HG03439 (cell line): ENCODE results near the gene MYH4.

Experiments used
- ATAC-seq: cut with Tn5 transposase; IDR thresholded peaks from one replicate; pipeline ENCODE4 v1.9.1; 2021; ENCODE audit warnings: mild to moderate bottlenecking, moderate library complexity; ENCODE audit not compliant: unreplicated experiment

Gene MYH4

DNA sequence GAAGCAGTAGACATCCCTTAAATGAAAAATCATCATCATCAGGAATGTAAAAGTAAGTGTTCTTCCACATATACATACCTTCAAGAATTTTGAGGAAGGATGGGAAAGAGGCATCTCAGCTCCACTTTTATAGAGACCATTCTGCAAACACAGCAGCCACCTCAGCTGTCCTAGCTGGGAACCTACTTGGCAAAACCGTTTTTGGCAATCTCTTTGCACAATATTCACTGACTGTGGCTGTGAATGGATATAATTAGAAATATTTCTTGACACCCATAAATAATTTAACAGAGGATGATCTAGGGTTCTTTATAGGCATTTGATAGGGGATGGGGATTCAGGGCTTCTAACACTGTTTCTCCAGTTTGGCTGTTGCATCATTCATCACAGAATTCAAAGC, at the start of gene MYH4:
TSS of gene MYH4 (minus strand) at position 101 of the 400 bp plus-strand sequence. CDS start 2,814 bp downstream, outside the sequence.
- ATAC-seq, result no peak

DNA sequence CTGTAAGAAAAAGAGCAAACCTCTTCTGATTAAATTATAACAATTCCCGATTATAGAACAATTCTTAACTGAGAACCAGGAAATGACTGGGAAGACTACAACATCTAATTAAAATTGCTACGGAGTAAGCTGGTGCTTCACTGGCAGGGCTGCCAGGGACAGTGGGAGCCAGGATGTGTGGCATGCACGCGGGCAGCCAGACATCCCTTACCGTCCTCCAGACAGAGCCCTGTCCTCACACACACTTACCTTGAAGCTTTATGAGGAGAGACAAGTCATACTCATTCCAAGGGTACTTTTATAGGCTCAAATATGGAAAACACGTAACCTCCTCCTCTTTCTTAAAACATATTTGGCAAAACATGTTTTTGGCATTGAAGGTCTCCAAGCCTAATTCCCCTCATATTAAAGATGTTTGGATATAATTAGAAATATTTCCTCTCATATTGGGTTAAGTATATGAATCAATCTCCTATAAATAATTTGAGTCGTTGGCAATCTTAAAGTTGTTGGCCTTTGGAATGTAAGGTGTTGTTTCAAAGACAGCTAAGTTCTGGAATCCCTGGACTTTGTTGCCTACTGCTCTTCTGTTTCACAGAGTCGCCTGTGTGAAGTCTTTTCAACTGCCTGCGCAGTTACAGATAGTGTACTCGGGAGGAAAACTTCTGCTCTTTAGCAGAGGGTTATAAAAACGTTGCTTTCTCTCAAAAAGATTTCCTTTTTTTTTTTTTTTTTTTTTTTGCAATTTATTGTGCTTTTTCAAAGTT, 49.1 kb upstream of the MYH4 start, which contains the start of gene MYH1:
TSS of gene MYH1 (minus strand) at position 272 of the 767 bp plus-strand sequence. CDS start 1,900 bp downstream, outside the sequence.
- no peak for ATAC-seq

DNA sequence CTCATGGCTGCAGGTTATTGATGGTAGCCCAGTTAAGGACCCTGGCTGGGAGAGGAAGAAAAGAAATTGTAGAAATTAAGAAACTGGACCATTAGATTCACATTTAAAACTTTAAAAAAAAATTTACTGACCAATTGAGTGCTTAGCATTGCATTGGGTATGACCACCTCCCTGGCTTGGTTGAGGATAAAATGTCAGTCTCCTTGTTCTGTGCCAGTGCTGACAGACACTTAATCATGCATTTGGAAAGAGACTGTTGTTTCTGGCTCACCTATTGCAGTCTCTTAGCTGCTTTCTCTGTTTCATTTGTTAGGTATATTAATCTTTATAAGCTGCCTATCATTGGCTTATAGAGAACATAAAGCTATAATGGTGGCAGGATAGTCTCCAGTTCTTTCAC, 47.3 kb upstream of the MYH4 start:
- ATAC-seq, result no peak

DNA sequence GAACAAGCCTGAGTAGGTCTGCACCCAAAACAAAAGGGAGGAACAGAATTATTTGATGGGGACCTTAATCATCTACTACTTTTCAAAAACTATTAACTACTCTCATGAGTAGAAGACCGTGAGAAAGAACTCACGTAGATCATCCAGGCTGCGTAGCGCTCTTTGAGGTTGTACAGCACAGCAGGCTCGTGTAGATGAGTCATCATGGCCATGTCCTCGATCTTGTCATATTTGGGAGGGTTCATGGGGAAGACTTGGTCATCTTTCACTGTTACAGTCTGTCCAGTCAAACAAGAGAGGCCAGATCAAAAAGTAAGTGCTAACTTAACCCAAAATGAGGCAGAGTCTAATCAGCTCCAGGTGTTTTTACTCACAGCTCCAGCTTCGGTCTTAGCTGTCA, 46.7 kb upstream of the MYH4 start:
- no peak for ATAC-seq

- ATAC-seq, result no peak
Observed at GRCh38 chr17:10513299-10514067, 44.1 kb upstream of the MYH4 start.

DNA sequence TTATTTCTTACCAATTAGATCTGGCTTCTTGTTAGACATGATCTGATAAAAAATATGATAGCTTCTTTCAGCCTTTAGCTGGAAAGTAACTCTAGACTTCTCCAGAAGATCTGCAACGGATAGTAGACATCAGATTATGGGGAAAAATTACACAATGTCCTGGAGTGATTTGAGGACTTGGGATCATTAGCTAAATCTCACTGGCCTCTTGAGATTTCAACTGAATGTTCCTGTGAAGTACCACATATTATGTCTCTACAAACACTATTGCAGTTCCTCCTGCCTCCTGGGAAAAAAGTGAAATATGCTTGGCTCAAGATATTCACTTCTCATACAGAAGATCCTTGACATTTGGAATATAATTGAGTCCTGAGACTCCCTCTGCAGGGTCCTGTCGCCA, 43.5 kb upstream of the MYH4 start:
- no peak for ATAC-seq

GRCh38 chr17:10499950-10500349, 30.6 kb upstream of the MYH4 start:
- no peak for ATAC-seq

GRCh38 chr17:10492004-10492403, 22.6 kb upstream of the MYH4 start:
- no peak for ATAC-seq

DNA sequence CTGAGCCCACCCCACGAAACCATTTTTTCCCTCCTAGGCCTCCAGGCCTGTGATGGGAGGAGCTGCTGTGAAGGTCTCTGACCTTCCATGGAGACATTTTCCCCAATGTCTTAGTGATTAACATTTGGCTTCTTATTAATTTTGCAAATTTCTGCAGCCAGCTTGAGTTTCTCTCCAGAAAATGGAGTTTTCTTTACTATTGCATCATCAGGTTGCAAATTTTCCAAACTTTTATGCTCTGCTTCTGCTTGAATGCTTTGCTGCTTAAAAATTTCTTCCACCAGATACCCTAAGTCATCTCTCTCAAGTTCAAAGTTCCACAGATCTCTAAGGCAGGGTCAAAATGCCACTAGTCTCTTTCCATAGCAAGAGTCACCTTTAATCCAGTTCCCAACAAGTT, 12.9 kb upstream of the MYH4 start:
- no peak for ATAC-seq

GRCh38 chr17:10477701-10478100, 8.3 kb upstream of the MYH4 start:
- no peak for ATAC-seq

DNA sequence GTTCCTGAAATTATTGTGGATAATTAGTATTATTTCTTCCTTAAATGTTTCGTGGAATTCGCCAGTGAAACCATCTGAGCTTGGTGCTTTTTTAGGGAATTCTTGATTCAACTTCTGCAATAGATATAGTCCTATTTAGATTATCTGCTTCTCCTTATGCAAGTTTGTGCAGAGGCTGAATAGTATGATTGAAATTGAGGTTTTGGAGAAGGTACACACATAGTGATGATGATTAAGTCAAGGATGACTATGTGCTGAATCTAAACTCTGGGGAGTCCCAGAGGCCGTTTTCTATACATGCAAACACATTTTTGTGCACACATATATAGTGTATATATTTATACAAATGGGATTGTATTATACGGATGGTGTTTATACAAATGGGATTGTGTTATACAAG, 5.2 kb upstream of the MYH4 start:
- ATAC-seq, result no peak

DNA sequence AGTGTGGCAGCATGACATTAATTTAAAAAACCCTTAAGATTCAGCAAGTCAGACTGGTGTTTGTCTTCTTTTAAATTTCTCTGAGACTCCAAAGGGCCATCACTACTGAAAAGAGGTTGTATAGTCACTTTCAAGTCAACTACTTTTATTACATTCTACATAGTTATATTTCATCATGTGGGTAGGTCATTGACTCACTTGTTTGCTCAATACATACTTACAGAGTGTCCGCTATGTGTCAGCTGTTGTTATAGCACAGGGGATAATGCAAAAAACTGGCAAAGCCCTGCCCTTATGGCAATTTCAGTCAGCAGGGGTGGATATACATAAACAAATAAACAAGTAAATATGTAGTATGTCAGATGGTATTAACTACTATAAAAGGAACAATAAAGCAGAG, 2.5 kb upstream of the MYH4 start:
- no peak for ATAC-seq

DNA sequence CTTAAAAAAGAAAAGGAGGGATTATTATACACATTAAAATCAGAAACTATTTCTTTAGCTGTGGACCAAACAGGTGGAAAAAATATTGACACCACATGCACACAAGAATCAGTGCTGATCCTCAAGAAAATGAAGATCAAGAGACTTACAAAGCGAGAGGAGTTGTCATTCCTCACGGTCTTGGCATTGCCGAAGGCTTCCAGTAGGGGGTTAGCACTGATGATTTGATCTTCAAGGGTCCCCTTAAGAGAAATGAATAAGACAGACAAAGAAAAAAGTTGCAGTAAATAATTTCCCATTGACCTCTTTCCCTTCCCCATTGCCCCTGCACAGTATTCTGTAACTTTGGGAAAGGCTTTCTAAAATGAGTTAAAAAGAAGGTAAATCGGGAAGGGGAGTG, 6.0 kb downstream of the MYH4 start:
- no peak for ATAC-seq

- ATAC-seq, result no peak
Observed at GRCh38 chr17:10460062-10460461, 9.3 kb downstream of the MYH4 start.

- ATAC-seq, result no peak
Observed at GRCh38 chr17:10458701-10459100, 10.7 kb downstream of the MYH4 start.

GRCh38 chr17:10457952-10458351, 11.4 kb downstream of the MYH4 start:
- ATAC-seq, result no peak

GRCh38 chr17:10447026-10447931, 22.1 kb downstream of the MYH4 start:
- ATAC-seq, result no peak

- no peak for ATAC-seq
Observed at GRCh38 chr17:10439816-10440215, 29.5 kb downstream of the MYH4 start.

DNA sequence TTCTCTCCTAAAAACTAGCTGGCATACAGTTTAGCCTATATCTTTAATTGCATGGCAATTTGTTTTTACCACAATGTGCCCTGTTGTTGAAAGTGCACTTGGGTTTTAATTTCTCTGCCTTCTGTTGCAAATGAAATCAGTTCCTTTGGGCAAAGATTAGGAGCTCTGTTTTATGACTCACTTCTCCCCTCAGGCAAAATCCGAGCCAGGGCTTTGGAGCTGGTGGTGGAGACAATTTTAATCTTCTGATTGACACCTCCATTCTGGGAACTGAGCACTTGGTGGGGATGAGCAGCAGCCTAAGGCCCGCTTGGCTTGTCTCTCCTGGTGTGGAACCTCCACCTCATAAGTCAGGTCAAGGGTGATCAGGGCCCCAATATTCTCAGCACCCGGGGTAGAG, 34.3 kb downstream of the MYH4 start:
- no peak for ATAC-seq

- no peak for ATAC-seq
Observed at GRCh38 chr17:10429421-10430045, 39.8 kb downstream of the MYH4 start.

DNA sequence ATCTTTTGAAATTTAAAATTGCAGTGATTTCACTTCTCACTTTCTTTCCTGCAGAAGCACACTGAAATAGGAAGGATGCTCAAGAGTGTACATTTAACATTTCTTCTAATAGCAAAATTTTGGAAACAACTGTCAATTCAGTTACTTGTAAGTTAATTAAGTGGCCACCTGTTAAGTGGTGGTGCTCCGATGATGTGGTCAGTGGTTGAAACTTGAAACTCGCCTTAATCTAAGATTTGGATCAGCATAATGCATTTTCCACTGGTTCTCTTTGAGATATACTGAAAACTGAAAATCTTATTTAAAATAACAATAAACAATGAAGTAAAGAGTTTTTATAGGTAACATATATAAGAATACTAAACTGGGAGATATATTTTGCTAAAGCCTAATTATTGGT, 40.6 kb downstream of the MYH4 start:
- ATAC-seq, result no peak
